ENCODE measurements around the gene DMWD.
A peak's percentile ranks its signal among the peaks of the same experiment; 100 is the strongest.
"Not testable (repeated sequence)": the region's sequence is repeated elsewhere in the genome, so short reads cannot be mapped to it uniquely, and the experiment has no call there.

DMWD gene

GRCh38 chr19:45817010-45817724, 24.5 kb upstream of the DMWD start:
- peak; percentile 93 to 94 for DNase-seq (ENCODE audit: low read depth in 1 of 2, low spot score in 1 of 2)

- no peak for DNase-seq (ENCODE audit: low read depth in 1 of 2, low spot score in 1 of 2)
Measured at GRCh38 chr19:45816236-45817009, 23.8 kb upstream of the DMWD start.

GRCh38 chr19:45815481-45816216, 23.0 kb upstream of the DMWD start:
- DNase-seq (ENCODE audit: low read depth in 1 of 2, low spot score in 1 of 2), result no peak

- no peak for DNase-seq (ENCODE audit: low read depth in 1 of 2, low spot score in 1 of 2)
Measured at GRCh38 chr19:45814851-45815480, 22.3 kb upstream of the DMWD start, which contains the start of gene RSPH6A. Gene RSPH6A (minus strand): TSS chr19:45815308. CDS start chr19:45815176, 132 bp downstream.

DNA sequence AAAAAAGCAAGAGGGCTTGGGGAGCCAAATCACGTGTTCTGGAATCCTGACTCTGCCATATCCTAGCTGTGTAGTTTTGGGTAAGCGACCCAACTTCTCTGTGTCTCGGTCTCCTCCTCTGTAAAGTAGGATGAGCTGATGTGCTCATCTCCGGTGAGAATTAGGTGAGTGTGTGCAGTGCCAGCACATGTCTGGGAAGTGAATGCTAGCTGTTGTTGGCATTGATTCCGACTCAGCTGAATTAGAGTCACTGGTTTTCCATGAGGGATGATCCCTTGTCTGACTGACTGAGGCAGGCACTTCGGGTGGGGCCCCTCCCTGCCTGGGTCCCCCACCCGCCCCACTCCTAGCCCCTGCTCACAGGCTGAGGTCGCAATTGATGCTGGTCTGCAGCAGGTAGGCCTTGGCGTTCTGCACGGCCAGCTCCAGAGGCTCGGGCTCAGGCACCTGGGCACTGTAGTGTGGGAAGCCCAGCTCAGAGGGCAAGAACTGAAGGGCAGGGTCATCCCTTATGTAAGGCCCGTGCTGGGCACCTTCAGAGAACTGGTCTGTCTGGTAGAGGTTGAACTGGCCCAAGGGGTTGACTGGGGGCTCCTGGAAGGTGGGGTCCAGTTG, 21.6 kb upstream of the DMWD start:
- no peak for DNase-seq (ENCODE audit: low read depth in 1 of 2, low spot score in 1 of 2)

- no peak for DNase-seq (ENCODE audit: low read depth in 1 of 2, low spot score in 1 of 2)
Measured at GRCh38 chr19:45812297-45812696, 19.7 kb upstream of the DMWD start.

- no peak for DNase-seq (ENCODE audit: low read depth in 1 of 2, low spot score in 1 of 2)
Measured at GRCh38 chr19:45809643-45810159, 17.1 kb upstream of the DMWD start.

GRCh38 chr19:45805719-45806118, 13.1 kb upstream of the DMWD start:
- DNase-seq (ENCODE audit: low read depth in 1 of 2, low spot score in 1 of 2), result no peak

GRCh38 chr19:45804959-45805230, 12.2 kb upstream of the DMWD start:
- no peak for DNase-seq (ENCODE audit: low read depth in 1 of 2, low spot score in 1 of 2)

GRCh38 chr19:45804140-45804958, 11.7 kb upstream of the DMWD start:
- DNase-seq (ENCODE audit: low read depth in 1 of 2, low spot score in 1 of 2), result no peak

DNA sequence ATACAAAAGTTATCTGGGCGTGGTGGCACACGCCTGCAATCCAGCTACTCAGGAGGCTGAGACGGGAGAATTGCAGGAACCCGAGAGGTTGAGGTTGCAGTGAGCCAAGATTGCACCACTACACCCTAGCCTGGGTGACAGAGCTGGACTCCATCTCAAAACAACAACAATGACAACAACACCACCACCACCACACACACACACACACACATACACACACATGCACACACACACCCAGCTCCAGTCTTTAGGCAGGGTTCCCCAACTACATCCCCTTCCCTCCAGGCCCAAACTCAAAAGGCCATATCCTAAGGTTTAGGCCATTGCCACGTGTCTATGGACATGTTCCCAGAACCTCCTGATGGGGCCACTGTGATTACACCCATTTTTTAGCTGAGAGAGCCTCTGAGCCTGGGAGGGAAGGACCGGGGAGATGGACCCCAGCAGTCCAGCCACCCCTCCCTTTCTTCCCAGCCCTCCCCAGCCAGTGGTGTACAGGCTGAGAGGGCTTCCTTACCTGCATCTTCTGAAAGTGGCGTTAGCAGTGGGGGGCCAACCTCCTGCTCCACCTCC, 9.0 kb upstream of the DMWD start:
- no peak for DNase-seq (ENCODE audit: low read depth in 1 of 2, low spot score in 1 of 2)

DNA sequence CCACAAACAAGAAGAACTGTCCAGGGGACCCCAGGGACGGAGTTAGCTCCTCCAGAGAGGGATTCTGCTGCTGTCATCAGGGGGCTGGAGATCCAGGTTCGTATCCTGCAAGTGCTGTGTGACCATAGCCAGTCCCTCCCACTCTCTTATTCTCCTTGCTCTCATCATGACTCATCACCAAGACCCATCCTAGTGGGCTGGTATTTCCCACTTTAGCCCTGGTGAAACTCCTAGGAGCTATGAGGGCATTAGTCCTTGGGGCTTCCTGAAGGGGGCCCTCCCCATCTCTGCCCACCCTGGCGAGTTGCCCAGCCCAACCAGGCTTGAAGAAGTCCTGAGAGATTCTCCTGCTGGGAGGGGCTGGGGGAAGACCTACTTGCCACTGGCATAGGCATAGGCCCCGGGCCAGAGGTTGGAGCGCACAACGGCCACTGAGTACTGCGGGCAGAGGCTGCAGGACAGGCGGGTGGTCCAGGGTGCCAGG, 7.5 kb upstream of the DMWD start:
- DNase-seq (ENCODE audit: low read depth in 1 of 2, low spot score in 1 of 2), result no peak

DNA sequence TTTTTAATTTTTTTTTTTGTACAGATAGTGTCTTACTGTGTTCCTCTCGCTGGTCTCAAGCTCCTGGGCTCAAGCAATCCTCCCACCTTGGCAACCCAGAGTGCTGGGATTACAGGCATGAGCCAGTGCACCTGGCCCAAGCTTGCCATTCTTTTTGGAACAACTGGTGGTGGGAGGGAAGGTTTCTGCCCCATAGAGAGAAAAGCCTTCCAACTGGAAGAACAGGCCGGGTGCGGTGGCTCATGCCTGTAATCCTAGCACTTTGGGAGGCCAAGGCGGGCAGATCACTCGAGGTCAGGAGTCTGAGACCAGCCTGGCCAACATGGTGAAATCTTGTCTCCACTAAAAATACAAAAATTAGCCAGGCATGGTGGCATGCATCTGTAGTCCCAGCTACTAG, 6.9 kb upstream of the DMWD start:
- not testable (repeated sequence) for DNase-seq (ENCODE audit: low read depth in 1 of 2, low spot score in 1 of 2)

- DNase-seq (ENCODE audit: low read depth in 1 of 2, low spot score in 1 of 2), result peak in 1 of 2 donors; percentile 44
Measured at GRCh38 chr19:45798995-45799517, 6.4 kb upstream of the DMWD start.

DNA sequence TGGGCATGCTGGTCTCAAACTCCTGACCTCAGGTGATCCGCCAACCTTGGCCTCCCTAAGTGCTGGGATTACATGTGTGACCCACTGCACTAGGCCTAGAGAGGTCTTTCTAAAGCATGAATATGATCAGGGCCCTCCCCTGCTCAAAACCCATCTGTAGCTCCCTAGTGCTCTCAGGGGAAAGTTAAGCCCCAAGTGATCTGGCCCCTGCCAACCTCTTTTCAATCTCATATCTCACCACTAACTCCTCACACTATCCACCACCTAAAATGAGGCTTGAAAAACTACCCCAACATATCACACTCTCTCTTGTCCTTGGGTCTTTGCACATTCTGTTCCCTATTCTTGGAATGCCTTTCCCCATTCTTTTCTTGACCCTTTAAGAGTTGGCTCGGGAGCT, 2.0 kb upstream of the DMWD start:
- no peak for DNase-seq (ENCODE audit: low read depth in 1 of 2, low spot score in 1 of 2)

DNA sequence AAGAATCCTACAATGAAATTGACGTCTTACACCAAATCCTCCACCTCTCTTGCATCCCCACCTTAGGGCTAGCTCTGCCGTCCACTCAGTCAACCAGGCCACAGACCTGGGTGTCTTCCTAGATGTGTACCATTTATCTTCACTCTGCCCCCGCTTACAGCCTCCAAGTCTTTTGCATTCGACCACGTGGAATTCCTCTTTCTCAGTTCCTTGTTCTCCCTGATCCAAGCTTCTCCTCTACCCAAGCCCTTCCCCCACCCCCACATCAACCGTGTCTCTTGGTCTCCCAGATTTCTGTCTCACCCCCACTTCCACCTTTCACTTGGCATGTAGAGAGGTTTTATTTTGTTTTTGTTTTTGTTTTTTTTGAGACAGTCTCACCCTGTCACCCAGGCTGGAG, 1.2 kb upstream of the DMWD start:
- DNase-seq (ENCODE audit: low read depth in 1 of 2, low spot score in 1 of 2), result no peak

GRCh38 chr19:45793178-45793564, 526 bp upstream of the DMWD start:
- DNase-seq (ENCODE audit: low read depth in 1 of 2, low spot score in 1 of 2), result no peak

- DNase-seq (ENCODE audit: low read depth in 1 of 2, low spot score in 1 of 2), result no peak
Measured at GRCh38 chr19:45791744-45792469, 738 bp downstream of the DMWD start.

- DNase-seq (ENCODE audit: low read depth in 1 of 2, low spot score in 1 of 2), result no peak
Measured at GRCh38 chr19:45790942-45791341, 1.7 kb downstream of the DMWD start.
